Small intestine (tissue), 7 donors: ENCODE results near the gene KRT4. TPM values are rescaled to one million over a fixed set of nuclear protein-coding genes. Genes with fewer than 3 reads are reported as not detected.

Experiments
- DNase-seq, 2 donors: peaks; one replicate each; pipeline versions ENCODE4 v3.0.0 to v3.0.0-alpha.2; 2013
- FAIRE-seq: peaks from 2 replicates; lab custom pipeline; 2012; peaks lifted over from hg19 to GRCh38; lab: Jason Lieb, UNC
- H3K27ac ChIP-seq, 3 donors: one replicate each; pipeline ENCODE4 v1.5.1; 2013; ENCODE audit warnings: low read length in 2 of 3, mild to moderate bottlenecking in 2 of 3, control low read depth in 1 of 3, inconsistent platforms in 1 of 3, low read depth in 1 of 3, moderate library complexity in 1 of 3
- H3K27me3 ChIP-seq, 3 donors: one replicate each; pipeline ENCODE4 v1.6.1; 2013; ENCODE audit warnings: low read length in 3 of 3, inconsistent platforms in 1 of 3; ENCODE audit not compliant: control insufficient read depth in 3 of 3, insufficient read depth in 3 of 3
- H3K36me3 ChIP-seq, 3 donors: one replicate each; pipeline ENCODE4 v1.6.1; 2013; ENCODE audit warnings: low read length in 3 of 3, inconsistent platforms in 1 of 3, low read depth in 1 of 3, mild to moderate bottlenecking in 1 of 3, moderate library complexity in 1 of 3; ENCODE audit not compliant: control insufficient read depth in 3 of 3, insufficient read depth in 2 of 3
- H3K4me1 ChIP-seq, 3 donors: one replicate each; pipeline ENCODE4 v1.6.1; 2013; ENCODE audit warnings: low read length in 2 of 3, inconsistent platforms in 1 of 3, low read depth in 1 of 3, mild to moderate bottlenecking in 1 of 3, moderate library complexity in 1 of 3; ENCODE audit not compliant: control insufficient read depth in 3 of 3, insufficient read depth in 2 of 3
- H3K4me3 ChIP-seq, 3 donors: one replicate each; pipeline ENCODE4 v1.5.1; 2013; ENCODE audit warnings: low read length in 3 of 3, control low read depth in 1 of 3, inconsistent platforms in 1 of 3, low read depth in 1 of 3, mild to moderate bottlenecking in 1 of 3, moderate library complexity in 1 of 3
- H3K9me3 ChIP-seq, 2 donors: one replicate each; pipeline ENCODE4 v1.6.1; 2013; ENCODE audit warnings: low read depth in 1 of 2, low read length in 1 of 2; ENCODE audit not compliant: control insufficient read depth in 2 of 2, insufficient read depth in 1 of 2
- WGBS, 3 donors: extraction: QIAGEN DNeasy Blood & Tissue Kit; methylation state at CpG; one replicate each; pipeline ENCODE4 v1.1.7; 2013; 5-methylcytosine and 5-hydroxymethylcytosine counted together
- polyA plus RNA-seq, 4 donors: library from polyadenylated mRNA; stranded (reverse) in 3 of 4; unstranded in 1 of 4; fragments of 200-250 nt in 3 of 4; fragments of 120-200 nt in 1 of 4; gene quantifications; one replicate each; pipeline versions ENCODE4 v1.2.1 to v1.2.3, GENCODE V29; 2013
- donor health status: healthy with polysubstance abuse.
- donor health status: control.
- donor health status: control.
- donor health status: Bipolar disorder and iron deficiency.
- donor health status: healthy.

The KRT4 gene
- polyA plus RNA-seq, 4 donors: 0.04 to 12.3 (median 4.4) TPM

DNA sequence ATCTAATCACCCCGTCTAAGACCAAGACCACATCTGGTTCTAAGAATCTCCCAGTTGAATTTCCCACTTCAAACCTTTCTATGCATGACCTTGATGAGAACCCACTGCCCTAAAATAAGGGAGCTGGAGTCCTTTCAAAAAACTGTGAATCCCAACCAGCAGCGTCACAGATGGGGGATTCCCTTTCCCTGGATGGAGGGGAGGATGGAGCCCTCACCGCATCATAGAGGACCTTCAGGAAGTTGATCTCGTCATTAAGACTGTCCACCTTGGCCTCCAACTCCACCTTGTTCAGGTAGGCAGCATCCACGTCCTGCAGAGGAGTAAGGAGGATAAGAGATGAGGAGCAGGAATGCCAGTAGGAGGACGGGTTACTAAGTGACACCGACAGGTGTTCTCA, 4.8 kb downstream of the KRT4 start:
- Histone ChIP-seq H3K27me3 (peaks cover 0 to 2% (median 2%) of the 10 kb centered on the region in 3 donors), H3K4me1 (no peaks in the 10 kb centered on the region), H3K4me3 (no peak overlapping the region), H3K27ac (no peak overlapping the region), H3K36me3 (no peaks in the 10 kb centered on the region), H3K9me3 (no peaks in the 10 kb centered on the region)
- FAIRE-seq (no peak), DNase-seq (no peak)
- WGBS, 3 donors: 71 to 77% (median 72%) methylated on average over 7 of the region's 7 CpGs

DNA sequence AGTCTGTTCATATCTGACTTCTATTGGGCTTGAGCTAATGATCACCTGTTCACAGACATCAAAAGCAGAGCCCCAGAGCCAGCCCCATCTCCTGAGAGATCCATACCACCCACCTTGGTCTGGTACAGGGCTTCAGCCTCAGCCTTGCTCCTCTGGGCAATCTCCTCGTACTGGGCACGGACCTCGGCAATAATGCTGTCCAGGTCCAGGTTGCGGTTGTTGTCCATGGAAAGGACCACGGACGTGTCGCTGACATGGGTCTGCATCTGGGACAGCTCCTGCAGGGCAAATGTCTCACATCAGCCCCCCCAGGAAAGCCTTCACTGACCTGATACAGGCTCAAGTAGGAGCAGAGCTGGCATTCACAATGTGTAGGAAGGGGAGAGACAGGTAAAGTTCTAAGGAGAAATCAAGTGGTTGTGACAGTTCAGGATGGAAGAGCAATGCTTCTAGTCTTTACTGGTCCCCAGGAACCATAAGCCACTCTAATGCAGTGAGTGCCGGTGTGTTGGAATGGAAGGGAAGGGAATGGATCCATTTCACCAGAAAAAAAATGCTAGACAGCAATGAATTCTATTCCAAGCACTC, 5.2 kb downstream of the KRT4 start:
- H3K9me3 ChIP-seq: no peaks in the 10 kb centered on the region
- no peaks in the 10 kb centered on the region for H3K36me3 ChIP-seq
- peaks cover 0 to 2% (median 2%) of the 10 kb centered on the region in 3 donors for H3K27me3 ChIP-seq
- H3K27ac ChIP-seq: no peak overlapping the region
- H3K4me1 ChIP-seq: no peaks in the 10 kb centered on the region
- WGBS, 3 donors: 89 to 93% (median 89%) methylated on average over 8 of the region's 8 CpGs
- no peak for DNase-seq
- no peak overlapping the region for H3K4me3 ChIP-seq
- no peak for FAIRE-seq

DNA sequence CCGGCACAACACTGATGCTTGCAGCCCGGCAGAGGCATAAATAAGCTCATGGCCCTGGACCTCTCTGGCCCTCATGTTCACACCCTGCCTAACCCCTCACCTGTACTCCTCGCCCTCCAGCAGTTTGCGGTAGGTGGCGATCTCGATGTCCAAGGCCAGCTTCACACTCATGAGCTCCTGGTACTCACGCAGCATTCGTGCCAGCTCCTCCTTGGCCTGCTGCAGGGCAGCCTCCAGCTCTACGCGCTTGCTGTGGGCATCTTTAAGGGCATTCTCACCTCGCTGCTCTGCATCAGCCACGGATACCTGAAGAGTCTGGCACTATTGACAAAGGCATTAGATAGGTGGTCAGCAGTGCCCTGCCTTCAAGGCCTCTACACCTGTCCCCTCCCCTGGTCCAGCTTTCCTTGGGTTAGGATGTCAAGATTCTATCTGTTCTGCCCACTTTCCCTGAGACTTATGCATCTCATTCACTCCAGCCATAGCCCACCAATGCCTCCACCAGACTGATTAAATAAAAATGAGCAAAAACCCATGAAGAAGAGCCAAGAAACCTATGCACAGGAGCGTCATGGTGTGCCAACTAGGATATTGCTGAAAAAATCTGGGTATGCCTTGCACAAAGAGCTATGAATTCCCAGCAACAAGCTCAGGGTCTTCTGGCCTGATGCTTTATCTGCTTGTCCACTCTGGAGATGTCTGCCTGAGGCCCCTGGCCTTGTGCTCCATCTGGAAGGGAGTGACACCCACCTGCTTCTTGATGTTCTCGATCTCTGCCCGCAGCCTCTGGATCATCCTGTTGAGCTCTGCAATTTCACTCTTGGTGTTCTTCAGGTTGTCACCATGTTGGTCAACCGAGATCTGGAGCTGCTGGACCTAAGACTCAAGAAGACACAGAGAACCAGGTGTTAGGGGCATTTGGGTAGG, 6.1 kb downstream of the KRT4 start:
- Histone ChIP-seq H3K4me3 (no peak overlapping the region), H3K36me3 (no peaks in the 10 kb centered on the region), H3K27me3 (peaks cover 0 to 2% (median 2%) of the 10 kb centered on the region in 3 donors), H3K27ac (no peak overlapping the region), H3K9me3 (no peaks in the 10 kb centered on the region), H3K4me1 (no peaks in the 10 kb centered on the region)
- no peak for FAIRE-seq
- WGBS, 3 donors: 77 to 84% (median 77%) methylated on average over 16 of the region's 16 CpGs
- no peak for DNase-seq

DNA sequence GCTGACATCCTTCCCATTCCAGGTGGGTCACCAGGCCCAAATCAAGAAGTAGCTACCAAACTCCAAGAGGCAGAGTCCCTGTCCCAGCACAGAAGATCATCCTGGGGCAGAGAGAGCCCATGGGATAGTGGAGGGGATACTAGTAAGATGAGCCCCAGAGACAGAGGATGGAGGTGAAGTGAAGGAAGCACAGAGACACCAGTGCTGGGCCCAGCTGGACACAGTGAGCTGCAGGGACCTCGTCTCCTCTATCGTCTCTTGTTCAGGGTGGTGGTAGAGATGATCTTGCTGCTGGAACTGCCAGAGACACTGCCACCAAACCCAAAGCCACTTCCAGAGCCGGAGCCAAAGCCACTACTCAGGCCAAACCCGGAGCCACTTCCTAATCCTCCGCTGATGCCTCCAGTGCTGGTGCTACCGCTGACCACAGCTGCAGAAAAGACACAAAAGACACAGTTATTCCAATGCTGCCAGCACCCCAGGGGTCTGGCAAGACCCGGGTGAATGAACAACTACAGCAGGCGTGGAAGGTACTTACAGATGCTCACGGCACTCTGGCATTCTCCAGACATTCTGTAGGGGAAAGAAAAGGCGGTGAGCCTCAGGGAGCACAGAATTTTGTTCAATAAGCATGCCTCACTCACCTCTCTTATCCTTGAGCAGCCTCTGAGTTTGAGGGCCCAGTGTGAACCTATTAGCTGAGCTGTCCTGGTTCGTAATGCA, 6.9 kb downstream of the KRT4 start:
- no peaks in the 10 kb centered on the region for H3K36me3 ChIP-seq
- FAIRE-seq (no peak), DNase-seq (no peak)
- H3K27ac ChIP-seq: no peak overlapping the region
- H3K4me1 ChIP-seq: no peaks in the 10 kb centered on the region
- 83 to 91% (median 86%) methylated on average over 11 of the region's 11 CpGs for WGBS, 3 donors
- H3K27me3 ChIP-seq: peaks cover 0 to 3% (median 2%) of the 10 kb centered on the region in 3 donors
- no peaks in the 10 kb centered on the region for H3K9me3 ChIP-seq
- H3K4me3 ChIP-seq: no peak overlapping the region

DNA sequence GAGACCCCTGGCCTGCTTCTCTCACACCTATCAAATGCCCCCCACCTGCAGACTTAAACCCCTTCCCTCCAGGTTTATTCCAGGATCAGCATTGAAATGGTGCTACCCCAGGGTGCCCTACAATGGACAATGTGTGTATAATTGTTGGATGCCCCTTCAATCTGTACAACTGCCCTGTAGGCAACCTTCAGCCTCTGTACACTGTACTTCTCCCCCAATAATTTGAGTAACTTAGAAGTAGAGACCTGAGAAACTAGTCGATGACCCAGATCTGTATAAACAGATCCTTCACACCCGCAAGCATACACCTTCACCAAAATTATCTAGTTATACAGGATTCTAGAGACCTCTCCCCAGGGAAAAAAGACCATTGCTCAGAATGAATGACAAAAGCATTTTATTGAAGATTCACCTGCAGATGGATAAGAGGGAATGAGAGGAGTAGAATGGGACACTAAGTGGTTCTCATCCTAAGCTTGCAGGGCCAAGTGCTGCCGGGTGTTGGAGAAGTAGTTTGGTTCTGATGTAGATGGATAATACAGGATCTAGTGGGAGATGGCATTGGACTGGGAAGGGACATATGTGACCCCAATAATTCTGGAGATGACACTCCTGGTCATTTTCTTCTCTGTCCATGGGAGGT, 7.6 kb downstream of the KRT4 start:
- Histone ChIP-seq H3K27me3 (peaks cover 0 to 4% (median 2%) of the 10 kb centered on the region in 3 donors), H3K27ac (no peak overlapping the region), H3K4me1 (no peaks in the 10 kb centered on the region), H3K4me3 (no peak overlapping the region), H3K36me3 (no peaks in the 10 kb centered on the region), H3K9me3 (no peaks in the 10 kb centered on the region)
- FAIRE-seq (no peak), DNase-seq (no peak)
- 94 to 99% (median 96%) methylated on average over 3 of the region's 3 CpGs for WGBS, 3 donors

DNA sequence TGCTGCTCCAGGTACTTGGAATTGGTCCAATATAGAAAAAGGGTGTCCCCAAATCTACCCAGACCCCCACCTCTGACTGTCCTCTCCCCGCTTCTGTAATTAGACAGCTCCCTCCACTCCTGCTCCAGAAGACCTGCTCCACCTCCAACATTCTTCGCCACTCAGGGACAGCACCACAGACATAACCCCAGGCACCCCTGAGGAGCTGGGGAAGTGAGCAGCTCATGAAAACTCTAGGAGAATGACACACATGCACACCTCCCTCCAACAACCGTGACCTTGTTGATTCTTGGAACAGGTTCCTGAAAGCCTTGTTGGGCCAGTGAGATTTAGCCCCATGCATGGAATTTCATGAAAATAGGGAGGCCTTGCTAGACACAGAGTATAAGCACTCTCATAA, 8.2 kb downstream of the KRT4 start:
- peaks cover 0 to 4% (median 2%) of the 10 kb centered on the region in 3 donors for H3K27me3 ChIP-seq
- H3K4me3 ChIP-seq: no peak overlapping the region
- no peaks in the 10 kb centered on the region for H3K36me3 ChIP-seq
- H3K4me1 ChIP-seq: no peaks in the 10 kb centered on the region
- 77 to 82% (median 79%) methylated on average over 3 of the region's 3 CpGs for WGBS, 3 donors
- DNase-seq (no peak), FAIRE-seq (no peak)
- no peaks in the 10 kb centered on the region for H3K9me3 ChIP-seq
- H3K27ac ChIP-seq: no peak overlapping the region

DNA sequence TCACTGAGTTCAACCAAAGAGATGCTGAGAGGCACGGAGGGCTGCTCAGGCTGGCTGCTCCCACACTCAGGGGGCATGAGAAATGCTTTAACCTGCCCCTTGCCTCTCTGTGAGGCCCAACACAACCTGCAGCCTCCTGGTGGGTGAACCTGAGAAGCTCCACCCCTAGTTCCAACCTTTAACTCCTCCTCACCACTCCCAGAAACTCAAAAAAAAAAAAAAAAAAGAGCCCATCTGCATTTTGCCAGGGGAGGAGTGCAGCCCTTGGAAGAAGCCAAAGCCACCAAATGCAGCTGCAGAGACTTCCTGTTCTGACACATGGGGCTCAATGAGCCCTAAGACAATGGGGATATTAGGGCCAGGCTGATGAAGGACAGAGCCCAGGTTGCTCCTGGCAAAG, 8.9 kb downstream of the KRT4 start:
- 22 to 47% (median 27%) methylated on average over 1 of the region's 1 CpG for WGBS, 3 donors
- no peak overlapping the region for H3K4me3 ChIP-seq
- no peaks in the 10 kb centered on the region for H3K4me1 ChIP-seq
- H3K27me3 ChIP-seq: peaks cover 0 to 4% (median 2%) of the 10 kb centered on the region in 3 donors
- no peaks in the 10 kb centered on the region for H3K9me3 ChIP-seq
- H3K36me3 ChIP-seq: no peaks in the 10 kb centered on the region
- no peak overlapping the region for H3K27ac ChIP-seq
- no peak for FAIRE-seq
- DNase-seq: no peak

DNA sequence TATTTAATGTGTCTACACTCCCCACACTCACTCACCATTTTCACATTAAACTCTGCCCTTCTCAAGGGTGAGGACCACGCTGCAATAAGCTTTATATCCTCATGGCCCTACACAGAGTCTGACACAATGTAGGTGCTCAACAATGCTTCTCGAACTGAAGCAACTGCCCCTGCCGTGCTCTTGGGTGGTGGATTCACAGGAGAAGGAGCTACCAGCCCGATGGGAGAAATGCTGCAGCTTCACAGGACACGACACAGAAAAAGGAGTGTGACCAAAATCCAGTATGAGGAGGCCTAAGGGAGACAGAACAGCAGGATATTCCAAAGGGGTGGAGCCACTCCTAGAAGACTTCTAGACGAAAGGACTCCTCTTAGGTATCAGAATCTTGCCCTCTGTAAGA, 11.5 kb downstream of the KRT4 start:
- DNase-seq: no peak
- Histone ChIP-seq H3K9me3 (no peaks in the 10 kb centered on the region), H3K36me3 (no peaks in the 10 kb centered on the region), H3K4me1 (no peaks in the 10 kb centered on the region), H3K27me3 (peaks cover 0 to 4% (median 0%) of the 10 kb centered on the region in 3 donors), H3K4me3 (no peak overlapping the region), H3K27ac (no peak overlapping the region)
- 60 to 78% (median 68%) methylated on average over 6 of the region's 6 CpGs for WGBS, 3 donors
- FAIRE-seq: no peak
